ENCODE results near the gene EDEM1. TPM values are rescaled to one million over a fixed set of nuclear protein-coding genes. Genes with fewer than 3 reads are reported as not detected.

EDEM1 gene
- total and polyA plus RNA-seq, 10 of the 15 experiments (the other 5 are each of a cell fraction or from before 2014, with no cell fraction given), result 18.9 to 138 (median 57.5) TPM

DNA sequence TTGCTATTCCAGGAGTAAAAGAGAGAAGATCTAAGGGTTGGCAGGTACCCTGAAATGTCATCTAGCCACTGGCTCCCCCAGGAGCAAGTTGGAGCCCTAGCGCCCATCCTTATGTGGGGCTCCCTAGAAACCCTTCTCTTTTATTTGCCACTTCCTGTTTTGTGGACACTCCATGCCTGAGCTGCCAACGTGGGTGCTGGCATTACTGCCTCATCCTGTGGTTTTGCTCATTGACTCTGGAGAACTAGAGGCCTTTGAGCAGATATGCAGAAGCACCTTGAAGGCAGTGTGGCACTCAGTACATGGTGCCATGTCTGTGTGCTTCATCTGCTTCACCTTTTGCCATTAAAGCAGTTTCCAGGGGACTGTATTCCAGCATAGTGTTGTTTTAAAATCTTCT is 8.1 kb downstream of the EDEM1 start:
- in situ Hi-C loops (cut with MboI), result loop anchor here (5.0 to 10.0 kb wide), 3 partner anchors 218 to 691 kb away; partner anchors contain the start of gene BHLHE40
- Histone ChIP-seq H3K4me3 (peak overlapping the region; percentile 39; the same call in 1 of the 2 replicates), H4K20me1 (ENCODE audit: control insufficient read depth, insufficient read depth) (no peaks in the 10 kb centered on the region), H3K9me3 (replicated peaks; ENCODE audit: control insufficient read depth, insufficient read depth, low read length) (no peaks in the 10 kb centered on the region), H3K4me2 (ENCODE audit: control insufficient read depth, insufficient read depth) (peak overlapping the region; percentile 68), H3K9ac (ENCODE audit: control insufficient read depth, insufficient read depth, low read length) (peak overlapping the region; percentile 24; the same call in 1 of the 2 replicates), H3K4me1 (ENCODE audit: control insufficient read depth, insufficient read depth, low read length) (peaks cover 63% of the 10 kb centered on the region), H3K27me3 (replicated peaks in 1 of 2; ENCODE audit: control insufficient read depth in 2 of 2, insufficient read depth in 2 of 2, low read length in 1 of 2) (no peaks in the 10 kb centered on the region), H3K79me2 (ENCODE audit: control insufficient read depth, insufficient read depth, low read length) (peaks cover 96% of the 10 kb centered on the region), H2AFZ (ENCODE audit: control insufficient read depth, low read depth, low read length) (no peak overlapping the region), H3K27ac (ENCODE audit: control insufficient read depth, insufficient read depth) (peak overlapping the region; percentile 94), H3K36me3 (ENCODE audit: control insufficient read depth in 2 of 2, insufficient read depth in 2 of 2, low read length in 1 of 2) (peaks cover 0 to 35% of the 10 kb centered on the region in 2 experiments; a peak in 3 of 4 replicates)
- no TSS peak for BruUV-seq (replicated peaks)
- ChIA-PET SMC1A (ENCODE audit: uncharacterized antibody, unreplicated experiment) (interaction anchor here (0.6 to 20.1 kb wide), 7 partner anchors 11 to 103 kb away, joined by 3 to 284 read pairs (median 5); partner anchors contain the start of gene EDEM1), CTCF (interaction anchor here (0.7 to 18.8 kb wide), 7 partner anchors 10 to 306 kb away, joined by 3 to 163 read pairs (median 3); partner anchors contain the start of gene EDEM1), POLR2A (interaction anchor here (1.8 to 8.0 kb wide), 3 partner anchors 8 to 57 kb away, joined by 7 to 67 read pairs (median 12); no protein-coding TSS in a partner anchor), RAD21 (ENCODE audit: unreplicated experiment) (interaction anchor here (0.6 to 9.1 kb wide), 4 partner anchors 10 to 420 kb away, joined by 3 to 93 read pairs (median 29); partner anchors contain the start of gene EDEM1)
- ATAC-seq (peak; percentile 3), DNase-seq (ENCODE audit: low read depth, low spot score) (no peak), FAIRE-seq (no peak)
- peak; percentile 79 for TF ChIP-seq SPI1 (IDR thresholded peaks at IDR 0.05; ENCODE audit: borderline replicate concordance, insufficient read depth, low read depth, low read length)
- TF ChIP-seq IKZF2 (IDR thresholded peaks at IDR 0.05), result peak; percentile 42 to 56; a peak in 2 of 4 replicates
- TF ChIP-seq BACH1 (IDR thresholded peaks at IDR 0.05; ENCODE audit: borderline replicate concordance), result 0 out of 2 replicates have a peak, but pooled peaks have one; percentile 15
- TF ChIP-seq EED (IDR thresholded peaks at IDR 0.05; ENCODE audit: low read depth), result peak; percentile 32; the same call in 1 of the 2 replicates
- TF ChIP-seq MTA3 (IDR thresholded peaks at IDR 0.05; ENCODE audit: borderline replicate concordance, low read length), result peak; percentile 56; the same call in 1 of the 2 replicates
- peak; percentile 76 for TF ChIP-seq RUNX3 (IDR thresholded peaks at IDR 0.05; ENCODE audit: low read length)
- TF ChIP-seq IKZF1 (conservative IDR thresholded peaks at IDR 0.05), result peak; percentile 39; the same call in 1 of the 2 replicates
- no peak for TF ChIP-seq TBL1XR1 (IDR thresholded peaks at IDR 0.05; ENCODE audit: low read depth, low read length)
- no peak for TF ChIP-seq HDAC6 (IDR thresholded peaks at IDR 0.05; ENCODE audit: unreplicated experiment)
- TF ChIP-seq POLR2A (IDR thresholded peaks at IDR 0.05; ENCODE audit: low read depth, low read length), result peak; percentile 42
- intact Hi-C loops (cut with micrococcal nuclease; ENCODE audit: unreplicated experiment), result loop anchor here (2.0 to 10.0 kb wide), 3 partner anchors 59 to 348 kb away; no protein-coding TSS in a partner anchor
- 25% methylated on average over 2 of the region's 2 CpGs for WGBS (ENCODE audit: insufficient coverage, insufficient replicate concordance, low lambda C conversion rate, missing lambda C conversion rate)

All from GM12878 (cell line).